SW 1271 (cell line): ENCODE data around the gene ANGPTL7.
"Not testable (repeated sequence)": the region's sequence is repeated elsewhere in the genome, so short reads cannot be mapped to it uniquely, and the experiment has no call there.

ENCODE experiments used
- DNase-seq, 2 experiments: peaks; one replicate each; lab custom pipeline; 2025; lab: John Stamatoyannopoulos, UW

The ANGPTL7 gene, protein sequence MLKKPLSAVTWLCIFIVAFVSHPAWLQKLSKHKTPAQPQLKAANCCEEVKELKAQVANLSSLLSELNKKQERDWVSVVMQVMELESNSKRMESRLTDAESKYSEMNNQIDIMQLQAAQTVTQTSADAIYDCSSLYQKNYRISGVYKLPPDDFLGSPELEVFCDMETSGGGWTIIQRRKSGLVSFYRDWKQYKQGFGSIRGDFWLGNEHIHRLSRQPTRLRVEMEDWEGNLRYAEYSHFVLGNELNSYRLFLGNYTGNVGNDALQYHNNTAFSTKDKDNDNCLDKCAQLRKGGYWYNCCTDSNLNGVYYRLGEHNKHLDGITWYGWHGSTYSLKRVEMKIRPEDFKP

DNA sequence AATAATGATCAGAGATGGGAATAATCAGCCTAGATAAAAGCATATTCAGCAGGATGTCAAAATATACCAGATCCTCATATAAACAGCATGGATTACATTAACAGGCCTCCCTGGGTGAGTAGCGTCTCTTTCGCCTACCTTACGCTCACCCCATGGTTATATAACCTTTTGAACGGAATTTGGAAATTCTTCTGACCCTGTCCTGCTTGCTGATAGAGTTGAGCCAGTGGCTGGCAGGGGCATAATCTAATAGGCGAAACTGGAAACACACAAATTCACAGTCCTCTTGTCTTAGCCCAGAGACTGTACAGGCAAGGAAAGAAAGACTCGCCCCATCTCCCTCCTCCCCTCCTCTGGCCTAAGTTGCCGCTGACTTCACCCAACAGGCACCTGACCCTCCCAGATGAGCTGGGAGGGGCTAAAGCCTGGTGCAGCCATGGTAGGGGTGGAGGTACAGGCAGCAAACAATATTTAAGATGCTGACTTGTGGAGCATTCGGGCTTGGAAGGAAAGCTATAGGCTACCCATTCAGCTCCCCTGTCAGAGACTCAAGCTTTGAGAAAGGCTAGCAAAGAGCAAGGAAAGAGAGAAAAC, at the start of gene ANGPTL7:
ANGPTL7 (plus strand) TSS at position 498 of the 594 bp plus-strand sequence. CDS start 225 bp downstream, outside the sequence.
- DNase-seq, result no peak

DNA sequence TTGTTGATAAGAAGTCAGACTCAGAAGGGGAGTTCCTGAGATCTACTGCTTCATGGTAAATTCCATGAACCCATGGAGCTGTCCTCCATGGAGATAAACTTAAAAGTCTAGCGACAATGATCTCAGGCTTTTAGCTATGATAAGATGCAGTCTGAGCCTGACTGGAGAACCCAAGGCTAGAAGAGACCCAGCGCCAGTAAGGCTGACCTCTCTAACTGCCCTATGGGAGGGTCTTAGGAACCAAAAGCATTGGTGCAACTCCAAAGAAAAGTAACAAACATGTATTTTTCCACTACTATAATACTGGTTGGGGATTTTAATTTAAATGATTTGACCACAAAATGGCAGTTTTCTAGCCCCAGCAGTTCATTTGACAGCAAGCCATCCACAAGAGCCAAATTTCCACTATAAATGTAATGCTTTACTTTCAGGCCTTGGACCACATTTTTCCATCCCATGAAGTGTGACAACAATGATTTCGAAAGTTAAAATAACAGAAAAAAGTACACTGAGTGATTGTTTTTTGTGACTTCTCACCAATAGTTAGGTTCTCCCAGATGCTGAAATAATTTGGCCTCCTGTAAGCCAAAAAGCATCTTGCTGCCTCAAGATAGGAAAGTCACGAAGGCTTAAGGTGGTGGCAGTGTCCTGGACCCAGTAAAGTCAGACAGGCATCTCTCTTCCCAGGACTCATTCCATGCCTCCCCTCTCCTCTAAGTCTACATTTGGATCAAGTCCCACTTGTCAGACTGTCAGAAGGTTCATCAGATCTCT, 46.4 kb upstream of the ANGPTL7 start:
- DNase-seq, result no peak

- DNase-seq, result no peak
Measured at GRCh38 chr1:11143401-11143800, 45.8 kb upstream of the ANGPTL7 start.

- no peak for DNase-seq
Measured at GRCh38 chr1:11143907-11144306, 45.2 kb upstream of the ANGPTL7 start.

GRCh38 chr1:11144570-11145256, 44.4 kb upstream of the ANGPTL7 start:
- DNase-seq, result no peak

DNA sequence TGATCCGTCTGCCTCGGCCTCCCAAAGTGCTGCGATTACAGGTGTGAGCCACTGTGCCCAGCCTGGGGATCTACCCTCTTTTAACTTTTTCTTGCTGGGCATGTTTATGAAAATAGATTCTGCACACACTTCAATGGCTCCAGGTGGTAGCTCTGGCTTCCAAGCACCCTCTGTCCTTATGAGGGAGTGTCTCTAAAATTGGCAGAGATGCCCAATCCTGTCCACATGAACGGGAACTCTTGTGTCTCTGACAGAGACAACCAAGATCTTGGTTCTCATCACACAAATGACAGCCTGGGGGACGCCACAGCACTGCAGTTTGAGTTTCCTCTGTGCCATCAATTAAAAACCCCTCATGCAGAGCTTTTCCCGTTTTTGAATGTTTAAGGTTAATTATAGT, 43.4 kb upstream of the ANGPTL7 start:
- no peak for DNase-seq

DNA sequence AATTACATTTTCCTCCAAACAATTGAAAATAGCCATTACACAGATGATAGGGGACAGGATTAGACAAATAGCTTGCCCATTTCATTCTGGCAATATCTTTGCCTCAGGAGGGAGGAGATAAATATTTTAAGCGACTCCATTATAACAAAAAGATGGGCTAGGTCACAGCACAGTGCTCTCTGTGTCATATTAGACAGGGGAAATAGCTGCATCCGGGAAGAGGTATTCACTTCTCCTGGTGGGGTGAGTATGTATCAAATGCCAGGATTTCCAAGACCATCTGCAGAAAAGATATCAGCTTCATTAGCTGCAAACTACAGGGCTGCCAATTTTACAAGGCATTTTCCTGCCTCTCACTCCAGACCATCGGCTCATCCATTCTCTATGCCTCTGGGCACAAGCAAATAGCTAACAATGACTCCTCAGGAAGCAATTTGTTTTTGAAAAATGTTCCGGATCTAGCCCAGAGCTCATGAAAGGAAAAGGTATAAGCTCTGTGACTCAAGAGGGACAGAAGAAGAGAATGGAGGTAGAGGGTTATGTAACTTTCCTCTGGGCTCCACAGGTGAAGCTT, 41.9 kb upstream of the ANGPTL7 start:
- no peak for DNase-seq

- DNase-seq, result no peak
Measured at GRCh38 chr1:11150326-11150725, 38.8 kb upstream of the ANGPTL7 start.

GRCh38 chr1:11151114-11151513, 38.0 kb upstream of the ANGPTL7 start:
- DNase-seq, result no peak

- DNase-seq, result no peak
Measured at GRCh38 chr1:11151826-11152612, 37.1 kb upstream of the ANGPTL7 start.

GRCh38 chr1:11152755-11153154, 36.4 kb upstream of the ANGPTL7 start:
- DNase-seq, result no peak

- DNase-seq, result no peak
Measured at GRCh38 chr1:11153184-11153583, 36.0 kb upstream of the ANGPTL7 start.

- no peak for DNase-seq
Measured at GRCh38 chr1:11156441-11156840, 32.7 kb upstream of the ANGPTL7 start.

GRCh38 chr1:11156963-11157362, 32.2 kb upstream of the ANGPTL7 start:
- no peak for DNase-seq

GRCh38 chr1:11157394-11157793, 31.8 kb upstream of the ANGPTL7 start:
- no peak for DNase-seq

DNA sequence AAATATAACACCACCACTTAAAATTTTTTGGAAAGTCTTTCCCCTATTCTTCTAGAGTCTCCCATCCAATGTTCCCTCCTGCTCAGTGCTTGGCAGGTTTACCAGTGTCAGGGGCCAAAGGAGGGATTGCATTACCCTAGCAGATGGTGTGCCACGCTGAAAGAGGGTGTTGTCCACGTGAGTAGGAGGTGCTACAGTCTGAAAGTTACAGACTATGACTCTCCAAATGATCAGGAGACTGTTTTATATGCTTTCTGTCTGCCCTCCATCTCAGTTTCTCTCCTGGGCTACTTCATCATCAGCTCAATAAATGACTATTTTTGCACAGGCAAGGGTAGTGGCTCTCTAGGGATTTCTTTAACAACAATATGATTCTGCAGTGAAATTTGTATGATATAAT, 31.3 kb upstream of the ANGPTL7 start:
- DNase-seq, result no peak

DNA sequence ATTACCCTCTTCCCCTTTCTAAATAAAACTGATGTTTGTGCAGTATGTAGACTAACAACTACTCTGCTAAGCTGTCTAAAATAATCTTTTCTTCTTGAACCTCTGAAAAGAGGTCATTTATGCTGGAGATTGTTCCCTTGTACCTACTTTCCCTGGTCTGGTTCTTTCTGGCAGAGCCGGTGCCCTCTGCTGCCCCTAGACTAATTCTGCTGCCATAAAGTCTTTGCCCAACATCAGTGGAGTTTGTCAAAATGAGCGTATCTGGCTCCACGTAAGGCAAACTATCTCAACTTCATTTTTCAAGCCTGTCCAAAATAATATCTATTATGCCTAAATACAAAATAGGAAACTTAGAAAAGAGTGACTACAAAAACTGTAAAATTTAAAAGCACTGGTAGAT, 30.9 kb upstream of the ANGPTL7 start:
- DNase-seq, result no peak

GRCh38 chr1:11158720-11159321, 30.3 kb upstream of the ANGPTL7 start:
- no peak for DNase-seq

- not testable (repeated sequence) for DNase-seq
Measured at GRCh38 chr1:11162752-11163151, 26.4 kb upstream of the ANGPTL7 start.

- DNase-seq, result not testable (repeated sequence)
Measured at GRCh38 chr1:11166744-11167143, 22.4 kb upstream of the ANGPTL7 start.

DNA sequence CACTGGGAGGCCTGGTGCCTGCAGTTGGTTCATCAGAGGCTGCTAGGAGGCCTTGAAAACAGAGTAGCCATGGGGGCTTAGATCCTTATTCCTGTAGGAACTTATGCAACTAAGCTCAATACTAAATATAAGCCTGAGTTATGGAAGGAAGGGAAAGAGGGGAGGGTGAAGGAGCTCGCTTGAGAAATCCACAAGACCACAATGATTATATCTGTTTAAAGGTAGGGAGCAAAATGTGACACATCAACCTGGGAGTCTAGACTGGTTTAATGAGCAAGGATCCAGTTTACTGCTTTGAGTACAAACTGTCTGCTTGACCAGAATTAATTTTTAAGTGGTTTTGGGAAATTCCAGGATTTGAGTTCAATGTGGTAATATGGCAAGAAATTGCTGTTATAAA, 20.4 kb upstream of the ANGPTL7 start:
- DNase-seq, result no peak
